ENCODE measurements around the gene ANKH.

The ANKH gene

GRCh38 chr5:14793851-14794250 is 77.7 kb downstream of the ANKH start:
- no peak for TF ChIP-seq TOX (CRISPR knock-in tag; IDR thresholded peaks at IDR 0.05; ENCODE audit: borderline replicate concordance)
- TF ChIP-seq ARNTL (CRISPR knock-in tag; IDR thresholded peaks at IDR 0.05; ENCODE audit: borderline replicate concordance, low read depth): no peak
- no peak for TF ChIP-seq ISL1 (CRISPR knock-in tag; IDR thresholded peaks at IDR 0.05)
- TF ChIP-seq SNAI2 (CRISPR knock-in tag; IDR thresholded peaks at IDR 0.05): no peak
- no peak for TF ChIP-seq CREB5 (CRISPR knock-in tag; IDR thresholded peaks at IDR 0.05; ENCODE audit: low read depth)
- TF ChIP-seq PATZ1 (CRISPR knock-in tag; IDR thresholded peaks at IDR 0.05; ENCODE audit: borderline replicate concordance): no peak
- TF ChIP-seq CSRNP3 (CRISPR knock-in tag; IDR thresholded peaks at IDR 0.05): no peak
- TF ChIP-seq TCF4 (CRISPR knock-in tag; IDR thresholded peaks at IDR 0.05; ENCODE audit: borderline replicate concordance): no peak
- no peak for TF ChIP-seq PPARA (CRISPR knock-in tag; IDR thresholded peaks at IDR 0.05; ENCODE audit: borderline replicate concordance)
- no peak for TF ChIP-seq ZNF8 (CRISPR knock-in tag; IDR thresholded peaks at IDR 0.05)
- no peak for TF ChIP-seq ESRRG (CRISPR knock-in tag; IDR thresholded peaks at IDR 0.05)
- TF ChIP-seq ZFP3 (CRISPR knock-in tag; IDR thresholded peaks at IDR 0.05): no peak
- TF ChIP-seq OSR1 (CRISPR knock-in tag; IDR thresholded peaks at IDR 0.05): no peak
- TF ChIP-seq RARB (CRISPR knock-in tag; IDR thresholded peaks at IDR 0.05): no peak
- no peak for TF ChIP-seq ZNF70 (CRISPR knock-in tag; IDR thresholded peaks at IDR 0.05)
- no peak for ATAC-seq

- TF ChIP-seq TOX (CRISPR knock-in tag; IDR thresholded peaks at IDR 0.05; ENCODE audit: borderline replicate concordance): no peak
- TF ChIP-seq ARNTL (CRISPR knock-in tag; IDR thresholded peaks at IDR 0.05; ENCODE audit: borderline replicate concordance, low read depth): no peak
- TF ChIP-seq CSRNP3 (CRISPR knock-in tag; IDR thresholded peaks at IDR 0.05): no peak
- TF ChIP-seq TSHZ2 (CRISPR knock-in tag; IDR thresholded peaks at IDR 0.05): no peak
- no peak for TF ChIP-seq RARB (CRISPR knock-in tag; IDR thresholded peaks at IDR 0.05)
- TF ChIP-seq ZC3H10 (CRISPR knock-in tag; IDR thresholded peaks at IDR 0.05): no peak
- TF ChIP-seq GLIS3 (CRISPR knock-in tag; IDR thresholded peaks at IDR 0.05): no peak
- TF ChIP-seq ESRRG (CRISPR knock-in tag; IDR thresholded peaks at IDR 0.05): no peak
- TF ChIP-seq SNAI2 (CRISPR knock-in tag; IDR thresholded peaks at IDR 0.05): no peak
- ATAC-seq: no peak
Observed at GRCh38 chr5:14790911-14791310, 80.7 kb downstream of the ANKH start.

GRCh38 chr5:14790220-14790619 is 81.4 kb downstream of the ANKH start:
- ATAC-seq: no peak
- TF ChIP-seq TCF4 (CRISPR knock-in tag; IDR thresholded peaks at IDR 0.05; ENCODE audit: borderline replicate concordance): no peak
- TF ChIP-seq CREB5 (CRISPR knock-in tag; IDR thresholded peaks at IDR 0.05; ENCODE audit: low read depth): no peak
- TF ChIP-seq ZFP30 (CRISPR knock-in tag; IDR thresholded peaks at IDR 0.05): no peak
- no peak for TF ChIP-seq ZNF70 (CRISPR knock-in tag; IDR thresholded peaks at IDR 0.05)
- no peak for TF ChIP-seq PATZ1 (CRISPR knock-in tag; IDR thresholded peaks at IDR 0.05; ENCODE audit: borderline replicate concordance)
- no peak for TF ChIP-seq SNAI2 (CRISPR knock-in tag; IDR thresholded peaks at IDR 0.05)
- TF ChIP-seq OSR1 (CRISPR knock-in tag; IDR thresholded peaks at IDR 0.05): no peak
- no peak for TF ChIP-seq TSHZ2 (CRISPR knock-in tag; IDR thresholded peaks at IDR 0.05)
- TF ChIP-seq RARB (CRISPR knock-in tag; IDR thresholded peaks at IDR 0.05): no peak
- no peak for TF ChIP-seq CSDC2 (CRISPR knock-in tag; IDR thresholded peaks at IDR 0.05)

Measured in SK-N-SH treated with all-trans-retinoic acid at 6 μM for 48 hours (cell line).